Lower lobe of right lung (tissue), 2 donors: ENCODE measurements around the gene SLC38A2. TPM values are rescaled to one million over a fixed set of nuclear protein-coding genes. Genes with fewer than 3 reads are reported as not detected.

Experiments
- ATAC-seq, 2 donors: fragments of 200-7000 bp; cut with Tn5 transposase; one replicate each; pipeline ENCODE4 v1.9.1; 2020 to 2022; ENCODE audit warnings: mild to moderate bottlenecking in 2 of 2, moderate library complexity in 2 of 2
- DNase-seq: peaks from one replicate; pipeline ENCODE4 v3.0.0-alpha.2; 2020
- H3K27ac ChIP-seq: fragments of 200-600 bp; one replicate; pipeline ENCODE4 v1.8.0; 2022
- H3K27me3 ChIP-seq: fragments of 200-600 bp; one replicate; pipeline ENCODE4 v1.8.0; 2022; ENCODE audit warnings: low read depth
- H3K36me3 ChIP-seq: fragments of 200-600 bp; one replicate; pipeline ENCODE4 v1.8.0; 2022; ENCODE audit warnings: mild to moderate bottlenecking
- H3K4me1 ChIP-seq: fragments of 200-600 bp; one replicate; pipeline ENCODE4 v1.8.0; 2022
- H3K4me3 ChIP-seq: fragments of 200-600 bp; one replicate; pipeline ENCODE4 v1.8.0; 2022; ENCODE audit warnings: mild to moderate bottlenecking
- H3K9me3 ChIP-seq: fragments of 200-600 bp; one replicate; pipeline ENCODE4 v1.8.0; 2022
- intact Hi-C: fragments of 100-400 bp; cut with DNase I; formaldehyde crosslinking; loops from one replicate; pipeline ENCODE4 v1.11.0; 2022
- total RNA-seq: library from RNA; stranded (reverse); fragmentation: NEBNext Ultra II Directional; extraction: Animal tissue kit (Norgen Biotek cat#: 25700); gene quantifications from one replicate; pipeline ENCODE4 v1.2.1, GENCODE V29; 2021
- TF ChIP-seq, protein P1 (sequence below): fragments of 200-600 bp; IDR thresholded peaks from one replicate; pipeline ENCODE4 v1.8.0; 2022; ENCODE audit warnings: antibody characterized with exemption, mild to moderate bottlenecking
- donor health status: DM: no; HTN: yes; CAD: no; lungs with severe emphysema.

The SLC38A2 gene
- total RNA-seq, 1 donor from 2014 or later = 284 TPM

DNA sequence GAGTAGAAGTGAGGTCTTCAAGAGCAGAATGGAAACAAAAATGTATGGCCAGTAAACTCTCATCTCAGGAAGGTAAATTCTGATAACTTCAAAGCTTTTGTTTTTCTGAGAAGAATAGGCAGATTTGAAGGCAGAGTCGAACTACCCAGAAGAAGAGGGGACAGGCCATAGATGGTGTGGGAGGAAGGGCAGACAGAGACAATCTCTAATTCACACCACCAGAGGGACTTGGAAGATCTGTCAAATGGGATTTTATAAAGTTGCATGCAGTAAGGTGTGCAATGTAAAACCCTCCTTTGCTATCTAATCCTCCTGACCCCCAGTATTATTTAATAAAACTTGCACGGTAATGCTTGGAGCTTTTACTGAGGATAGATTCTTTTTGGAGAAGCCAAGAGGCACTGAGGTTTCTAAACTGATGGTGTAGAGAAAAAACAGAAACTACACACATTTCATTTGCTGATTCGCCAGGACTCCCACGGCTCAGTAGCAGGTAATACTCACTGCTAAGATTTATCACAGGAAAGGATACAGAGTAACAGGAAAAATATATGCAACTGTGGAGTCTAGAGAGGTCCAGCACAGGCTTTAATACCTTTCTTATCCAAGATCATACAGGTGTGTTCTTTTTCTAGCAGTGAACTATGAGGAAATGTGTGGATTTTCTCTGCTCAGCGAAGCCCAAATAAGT lies 18.3 kb downstream of the SLC38A2 start:
- Histone ChIP-seq H3K9me3 (no peaks in the 10 kb centered on the region), H3K4me1 (peaks cover 7% of the 10 kb centered on the region), H3K4me3 (no peak overlapping the region), H3K27me3 (no peaks in the 10 kb centered on the region), H3K27ac (no peak overlapping the region), H3K36me3 (peaks cover 8% of the 10 kb centered on the region)
- ATAC-seq (no peak), DNase-seq (no peak)
- TF ChIP-seq, protein P1, sequence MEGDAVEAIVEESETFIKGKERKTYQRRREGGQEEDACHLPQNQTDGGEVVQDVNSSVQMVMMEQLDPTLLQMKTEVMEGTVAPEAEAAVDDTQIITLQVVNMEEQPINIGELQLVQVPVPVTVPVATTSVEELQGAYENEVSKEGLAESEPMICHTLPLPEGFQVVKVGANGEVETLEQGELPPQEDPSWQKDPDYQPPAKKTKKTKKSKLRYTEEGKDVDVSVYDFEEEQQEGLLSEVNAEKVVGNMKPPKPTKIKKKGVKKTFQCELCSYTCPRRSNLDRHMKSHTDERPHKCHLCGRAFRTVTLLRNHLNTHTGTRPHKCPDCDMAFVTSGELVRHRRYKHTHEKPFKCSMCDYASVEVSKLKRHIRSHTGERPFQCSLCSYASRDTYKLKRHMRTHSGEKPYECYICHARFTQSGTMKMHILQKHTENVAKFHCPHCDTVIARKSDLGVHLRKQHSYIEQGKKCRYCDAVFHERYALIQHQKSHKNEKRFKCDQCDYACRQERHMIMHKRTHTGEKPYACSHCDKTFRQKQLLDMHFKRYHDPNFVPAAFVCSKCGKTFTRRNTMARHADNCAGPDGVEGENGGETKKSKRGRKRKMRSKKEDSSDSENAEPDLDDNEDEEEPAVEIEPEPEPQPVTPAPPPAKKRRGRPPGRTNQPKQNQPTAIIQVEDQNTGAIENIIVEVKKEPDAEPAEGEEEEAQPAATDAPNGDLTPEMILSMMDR = peak; percentile 10
- intact Hi-C loops = no loop called here

DNA sequence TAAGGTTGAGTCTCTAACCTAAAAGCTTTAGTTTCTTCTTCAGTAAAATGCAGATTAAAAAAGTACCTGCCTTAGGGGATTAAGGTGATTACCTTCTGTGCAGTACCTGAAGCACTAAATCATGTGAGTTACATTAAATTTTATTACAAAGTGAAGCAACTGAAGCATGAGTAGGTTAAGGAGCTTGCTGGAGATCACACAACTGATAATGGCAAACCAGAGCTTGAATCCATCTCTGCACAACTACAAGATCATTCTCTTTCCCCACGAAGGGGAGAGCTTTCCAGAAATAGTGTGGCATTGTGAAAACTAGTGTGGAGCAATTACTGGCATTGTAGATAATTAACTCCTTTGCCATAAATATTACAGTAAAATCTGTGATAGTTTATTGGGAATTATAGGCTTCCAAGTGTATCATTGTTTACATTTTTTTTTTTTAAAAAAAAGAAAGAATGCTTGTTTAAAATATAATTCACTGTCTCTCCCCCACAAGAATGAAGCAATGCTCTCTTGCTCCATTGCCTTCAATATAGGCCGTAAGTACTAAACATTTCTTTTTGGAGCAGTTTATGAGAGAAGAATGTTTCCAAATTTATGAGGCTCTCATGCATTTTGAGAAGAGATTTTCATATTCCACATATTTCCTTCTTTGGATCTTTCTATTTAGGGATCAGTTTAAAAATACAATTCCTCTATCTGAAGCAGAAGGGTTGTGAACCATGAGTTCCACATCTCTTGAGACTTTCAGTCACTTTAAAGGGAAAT lies 20.5 kb downstream of the SLC38A2 start:
- H3K27ac ChIP-seq = no peak overlapping the region
- TF ChIP-seq, protein P1 = no peak
- no peaks in the 10 kb centered on the region for H3K27me3 ChIP-seq
- H3K36me3 ChIP-seq = no peaks in the 10 kb centered on the region
- peaks cover 8% of the 10 kb centered on the region for H3K4me1 ChIP-seq
- no peak overlapping the region for H3K4me3 ChIP-seq
- DNase-seq = no peak
- intact Hi-C loops = no loop called here
- H3K9me3 ChIP-seq = no peaks in the 10 kb centered on the region
- ATAC-seq = no peak

DNA sequence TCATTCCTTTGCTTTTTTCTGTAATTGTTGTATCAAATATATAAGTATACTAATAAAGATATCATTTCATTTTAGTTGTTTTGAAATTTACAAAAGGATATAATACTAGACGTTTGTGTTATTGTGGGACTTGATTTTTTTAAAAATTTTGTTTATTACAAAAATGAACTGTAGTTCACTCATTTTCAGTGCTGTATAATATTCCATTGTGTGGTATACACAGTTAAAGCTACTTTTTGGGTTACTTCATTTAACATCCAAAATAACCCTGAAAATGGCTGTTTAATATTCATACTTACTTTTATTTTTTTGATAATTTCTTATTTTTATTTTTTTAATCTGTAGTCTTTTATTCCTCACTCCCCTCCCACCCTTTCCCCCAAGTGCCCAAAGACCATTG lies 21.4 kb downstream of the SLC38A2 start:
- intact Hi-C loops = no loop called here
- no peaks in the 10 kb centered on the region for H3K27me3 ChIP-seq
- TF ChIP-seq, protein P1 = no peak
- H3K4me3 ChIP-seq = no peak overlapping the region
- no peak for DNase-seq
- ATAC-seq = no peak
- H3K9me3 ChIP-seq = no peaks in the 10 kb centered on the region
- no peaks in the 10 kb centered on the region for H3K36me3 ChIP-seq
- no peak overlapping the region for H3K27ac ChIP-seq
- H3K4me1 ChIP-seq = peaks cover 8% of the 10 kb centered on the region

DNA sequence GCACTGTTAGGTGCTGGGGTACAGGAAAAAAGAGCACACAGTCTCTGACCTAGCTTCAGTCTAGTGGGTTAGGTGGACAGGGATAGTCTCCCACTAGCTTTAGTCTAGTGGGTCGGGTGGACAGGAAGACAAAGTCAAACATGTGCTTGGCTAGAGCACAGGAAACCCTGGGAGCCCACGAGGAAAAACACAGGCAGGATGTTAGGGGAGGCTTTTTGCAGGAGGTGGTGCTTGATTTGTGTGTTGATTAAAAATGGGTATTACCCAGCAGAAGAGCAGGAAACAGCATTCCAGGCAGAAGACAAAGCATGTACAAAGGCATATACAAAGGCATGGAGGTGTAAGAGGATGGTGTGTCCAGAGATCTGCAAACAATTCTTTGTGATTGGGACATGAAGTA lies 23.3 kb downstream of the SLC38A2 start:
- Histone ChIP-seq H3K4me3 (no peak overlapping the region), H3K27ac (no peak overlapping the region), H3K27me3 (no peaks in the 10 kb centered on the region), H3K36me3 (no peaks in the 10 kb centered on the region), H3K4me1 (peaks cover 8% of the 10 kb centered on the region), H3K9me3 (no peaks in the 10 kb centered on the region)
- DNase-seq (no peak), ATAC-seq (no peak)
- intact Hi-C loops = no loop called here
- TF ChIP-seq, protein P1 = no peak

DNA sequence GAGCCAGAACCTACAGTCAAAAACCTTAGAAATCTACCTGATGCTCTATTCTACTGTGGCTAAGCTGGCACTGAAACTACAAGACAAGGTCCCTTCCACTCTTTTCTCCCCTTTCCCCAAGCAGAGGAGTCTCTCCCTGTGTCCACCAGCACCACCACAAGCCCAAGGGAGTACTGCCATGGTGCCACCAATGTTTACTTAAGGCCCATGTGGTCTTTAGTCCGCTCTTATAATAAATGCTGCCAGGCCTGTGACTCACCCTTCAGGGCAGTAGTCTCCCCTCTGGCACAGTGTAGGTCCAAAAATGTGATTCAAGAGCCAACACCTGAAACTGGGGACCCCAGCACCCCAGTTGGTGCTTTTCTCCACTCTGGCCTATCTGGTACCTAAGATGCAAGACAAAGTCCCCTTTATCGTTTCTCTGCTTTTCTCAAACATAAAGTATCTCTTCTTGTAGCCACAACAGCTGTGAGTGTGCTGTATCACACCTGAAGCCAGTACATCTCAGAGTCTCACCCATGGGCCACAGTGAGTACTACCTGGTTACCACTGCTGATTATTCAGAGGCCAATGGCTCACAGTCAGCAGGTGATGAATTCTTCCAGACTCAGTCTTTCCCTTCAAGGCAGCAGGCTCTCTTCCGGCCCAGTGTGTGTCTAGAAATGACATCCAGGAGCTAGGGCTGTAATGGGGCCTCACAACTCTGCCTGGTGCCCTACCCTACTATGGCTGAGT lies 29.3 kb downstream of the SLC38A2 start:
- ATAC-seq = peak in 1 of 2 donors; percentile 9
- H3K36me3 ChIP-seq = no peaks in the 10 kb centered on the region
- no peaks in the 10 kb centered on the region for H3K4me1 ChIP-seq
- H3K4me3 ChIP-seq = no peak overlapping the region
- TF ChIP-seq, protein P1 = no peak
- no peak overlapping the region for H3K27ac ChIP-seq
- H3K9me3 ChIP-seq = no peaks in the 10 kb centered on the region
- intact Hi-C loops = no loop called here
- no peak for DNase-seq
- H3K27me3 ChIP-seq = no peaks in the 10 kb centered on the region
